HepG2 (cell line): Measurements from ENCODE around the gene RABL6. TPM values are rescaled to one million over a fixed set of nuclear protein-coding genes. Genes with fewer than 3 reads are reported as not detected.

Experiments
- CBX5 ChIP-seq: sonication (generic); formaldehyde crosslinking; IDR thresholded peaks from 2 replicates; pipeline ENCODE4 v1.4.0; 2020; ENCODE audit warnings: missing genetic modification reagents, borderline replicate concordance
- HDAC1 ChIP-seq: sonication (generic); formaldehyde crosslinking; IDR thresholded peaks from 2 replicates; pipeline ENCODE4 v1.5.1; 2020; ENCODE audit warnings: mild to moderate bottlenecking, missing genetic modification reagents
- HINFP ChIP-seq: sonication (generic); formaldehyde crosslinking; IDR thresholded peaks from 2 replicates; pipeline ENCODE4 v1.4.0; 2020; ENCODE audit warnings: low read depth, mild to moderate bottlenecking, missing genetic modification reagents
- HNRNPLL ChIP-seq: fragments of 200-400 bp; formaldehyde crosslinking; IDR thresholded peaks from 2 replicates; pipeline ENCODE4 v1.6.1; 2017; ENCODE audit warnings: mild to moderate bottlenecking, low read depth, low read length; ENCODE audit not compliant: poor library complexity, severe bottlenecking
- MEIS1 ChIP-seq: sonication (generic); formaldehyde crosslinking; IDR thresholded peaks from 2 replicates; pipeline ENCODE4 v1.9.0; 2021; ENCODE audit warnings: mild to moderate bottlenecking, missing genetic modification reagents, moderate library complexity, borderline replicate concordance
- YEATS2 ChIP-seq: sonication (generic); formaldehyde crosslinking; IDR thresholded peaks from 2 replicates; pipeline ENCODE4 v1.4.0; 2020; ENCODE audit warnings: missing genetic modification reagents, borderline replicate concordance
- ZMAT3 ChIP-seq: sonication (generic); formaldehyde crosslinking; conservative IDR thresholded peaks from 2 replicates; pipeline ENCODE4 v1.7.0; 2021; ENCODE audit warnings: missing genetic modification reagents
- ZMYM4 ChIP-seq: sonication (generic); formaldehyde crosslinking; IDR thresholded peaks from 2 replicates; pipeline ENCODE4 v1.8.1; 2023; ENCODE audit warnings: mild to moderate bottlenecking, missing genetic modification reagents
- ZNF343 ChIP-seq: sonication (generic); formaldehyde crosslinking; IDR thresholded peaks from 2 replicates; pipeline ENCODE4 v1.4.0; 2020; ENCODE audit warnings: mild to moderate bottlenecking, missing genetic modification reagents
- ZNF407 ChIP-seq: sonication (generic); formaldehyde crosslinking; IDR thresholded peaks from one replicate; pipeline ENCODE4 v1.5.1; 2020; ENCODE audit warnings: mild to moderate bottlenecking, missing genetic modification reagents; ENCODE audit errors: not compliant biosample characterization
- ZNF501 ChIP-seq: sonication (generic); formaldehyde crosslinking; IDR thresholded peaks from 2 replicates; pipeline ENCODE4 v1.5.1; 2020; ENCODE audit warnings: mild to moderate bottlenecking, moderate library complexity, missing genetic modification reagents
- ZNF556 ChIP-seq: sonication (generic); formaldehyde crosslinking; IDR thresholded peaks from 2 replicates; pipeline ENCODE4 v1.4.0; 2020; ENCODE audit warnings: mild to moderate bottlenecking, missing genetic modification reagents, borderline replicate concordance
- ZNF704 ChIP-seq: sonication (generic); formaldehyde crosslinking; IDR thresholded peaks from 2 replicates; pipeline ENCODE4 v1.8.1; 2023; ENCODE audit warnings: mild to moderate bottlenecking, inconsistent platforms, moderate library complexity, missing genetic modification reagents, borderline replicate concordance
- polyA plus RNA-seq, 8 experiments: library from polyadenylated mRNA; depleted of rRNA in 3 of 8; stranded (reverse) in 7 of 8; unstranded in 1 of 8; fragments of >200 nt; fragmentation: Illumina TruSeq in 4 of 8; extraction: Trizol in 4 of 8; gene quantifications; 2 replicates each; pipeline versions ENCODE4 v1.2.1 to v1.2.3, GENCODE V29; 2011 to 2016; ENCODE audit warnings: low read depth in 4 of 8, missing spikeins in 1 of 8, mixed read lengths in 1 of 8; ENCODE audit not compliant: insufficient read depth in 1 of 8
- total RNA-seq, 5 experiments: library from RNA; depleted of rRNA; stranded (reverse); fragments of >200 nt; fragmentation: Illumina TruSeq; extraction: Trizol; gene quantifications; 2 replicates each; pipeline ENCODE4 v1.2.3, GENCODE V29; 2016; ENCODE audit warnings: low read depth in 1 of 5

Gene RABL6
- total and polyA plus RNA-seq, 2 of the 13 experiments (the other 11 are each of a cell fraction or from before 2014, with no cell fraction given): 81.5 to 125 TPM

- TF ChIP-seq ZNF407 (peak; percentile 53), ZNF556 (peak; percentile 43; the same call in 1 of the 2 replicates), HINFP (CRISPR knock-in tag) (0 out of 2 replicates have a peak, but pooled peaks have one; percentile 56), ZMAT3 (CRISPR knock-in tag) (peak; percentile 82), ZNF501 (CRISPR knock-in tag) (peak; percentile 32; the same call in 1 of the 2 replicates), HNRNPLL (peak; percentile 45), HDAC1 (CRISPR knock-in tag) (peak; percentile 48; the same call in 1 of the 2 replicates), MEIS1 (CRISPR knock-in tag) (peak; percentile 89), CBX5 (0 out of 2 replicates have a peak, but pooled peaks have one; percentile 35), YEATS2 (CRISPR knock-in tag) (0 out of 2 replicates have a peak, but pooled peaks have one; percentile 20), ZMYM4 (CRISPR knock-in tag) (0 out of 2 replicates have a peak, but pooled peaks have one; percentile 46), ZNF343 (CRISPR knock-in tag) (peak; percentile 67; the same call in 1 of the 2 replicates), ZNF704 (CRISPR knock-in tag) (peak; percentile 54; the same call in 1 of the 2 replicates)
These were observed 34.7 kb downstream of the RABL6 start, which contains the start of gene AJM1 (continued) for GRCh38 chr9:136842380-136842948.
